GM12878 (cell line): Measurements from ENCODE around the gene EMX1.

ENCODE experiments used
- ATF3 ChIP-seq: IDR thresholded peaks from 2 replicates; pipeline ENCODE4 v1.6.1; 2011; ENCODE audit warnings: low read depth, mild to moderate bottlenecking, low read length, moderate library complexity, borderline replicate concordance; ENCODE audit errors: extremely low read depth
- BACH1 ChIP-seq: fragments of 450-650 bp; IDR thresholded peaks from 2 replicates; pipeline ENCODE4 v1.6.1; 2017; ENCODE audit warnings: mild to moderate bottlenecking, borderline replicate concordance
- CEBPB ChIP-seq, 2 experiments: fragments of 150-350 bp in 1 of 2; IDR thresholded peaks; 2 replicates each; pipeline ENCODE4 v1.6.1; 2012 to 2014; ENCODE audit warnings: low read depth in 2 of 2, low read length in 2 of 2, borderline replicate concordance in 1 of 2, inconsistent platforms in 1 of 2
- FOXK2 ChIP-seq: fragments of 450-650 bp; IDR thresholded peaks from 2 replicates; pipeline ENCODE4 v1.6.1; 2017; ENCODE audit warnings: mild to moderate bottlenecking, moderate library complexity
- JUNB ChIP-seq: IDR thresholded peaks from 2 replicates; pipeline ENCODE4 v1.6.1; 2016; ENCODE audit warnings: antibody characterized with exemption, mild to moderate bottlenecking
- JUND ChIP-seq: IDR thresholded peaks from 2 replicates; pipeline ENCODE4 v1.6.1; 2012; ENCODE audit warnings: low read depth, mild to moderate bottlenecking, low read length, improper control_type of control experiment, moderate library complexity
- KDM1A ChIP-seq: fragments of 200-600 bp; sonication (generic); IDR thresholded peaks from 2 replicates; pipeline ENCODE4 v1.6.1; 2016; ENCODE audit warnings: borderline replicate concordance
- MYC ChIP-seq: IDR thresholded peaks from 2 replicates; pipeline ENCODE4 v1.6.1; 2011; ENCODE audit warnings: mild to moderate bottlenecking, low read length, moderate library complexity, inconsistent platforms; ENCODE audit not compliant: insufficient read depth, insufficient replicate concordance, insufficient read length, severe bottlenecking
- NRF1 ChIP-seq: conservative IDR thresholded peaks from 2 replicates; pipeline ENCODE4 v1.6.1; 2011; ENCODE audit warnings: mild to moderate bottlenecking, low read depth, low read length, improper control_type of control experiment
- POLR2AphosphoS5 ChIP-seq: IDR thresholded peaks from 2 replicates; pipeline ENCODE4 v1.6.1; 2011; ENCODE audit warnings: mild to moderate bottlenecking, low read length, inconsistent platforms
- RAD21 ChIP-seq: IDR thresholded peaks from 2 replicates; pipeline ENCODE4 v1.6.1; 2011; ENCODE audit warnings: mild to moderate bottlenecking, low read depth, low read length, moderate library complexity; ENCODE audit not compliant: insufficient read depth
- RCOR1 ChIP-seq: conservative IDR thresholded peaks from 2 replicates; pipeline ENCODE4 v1.6.1; 2012; ENCODE audit warnings: low read depth, low read length, improper control_type of control experiment
- ZNF274 ChIP-seq: IDR thresholded peaks from one replicate; pipeline ENCODE4 v1.8.0; 2011; ENCODE audit not compliant: insufficient read length, insufficient read depth
- TF ChIP-seq, protein P1 (sequence below), 3 experiments: IDR thresholded peaks in 2 of 3; conservative IDR thresholded peaks in 1 of 3; 2 replicates each; pipeline ENCODE4 v1.5.1; 2011; ENCODE audit warnings: low read depth in 3 of 3, low read length in 3 of 3, mild to moderate bottlenecking in 3 of 3, control low read depth in 2 of 3, moderate library complexity in 2 of 3, inconsistent platforms in 1 of 3, mixed read lengths in 1 of 3; ENCODE audit not compliant: control insufficient read depth in 2 of 3, insufficient read depth in 1 of 3; ENCODE audit errors: extremely low read depth in 1 of 3

- TF ChIP-seq, protein P1, sequence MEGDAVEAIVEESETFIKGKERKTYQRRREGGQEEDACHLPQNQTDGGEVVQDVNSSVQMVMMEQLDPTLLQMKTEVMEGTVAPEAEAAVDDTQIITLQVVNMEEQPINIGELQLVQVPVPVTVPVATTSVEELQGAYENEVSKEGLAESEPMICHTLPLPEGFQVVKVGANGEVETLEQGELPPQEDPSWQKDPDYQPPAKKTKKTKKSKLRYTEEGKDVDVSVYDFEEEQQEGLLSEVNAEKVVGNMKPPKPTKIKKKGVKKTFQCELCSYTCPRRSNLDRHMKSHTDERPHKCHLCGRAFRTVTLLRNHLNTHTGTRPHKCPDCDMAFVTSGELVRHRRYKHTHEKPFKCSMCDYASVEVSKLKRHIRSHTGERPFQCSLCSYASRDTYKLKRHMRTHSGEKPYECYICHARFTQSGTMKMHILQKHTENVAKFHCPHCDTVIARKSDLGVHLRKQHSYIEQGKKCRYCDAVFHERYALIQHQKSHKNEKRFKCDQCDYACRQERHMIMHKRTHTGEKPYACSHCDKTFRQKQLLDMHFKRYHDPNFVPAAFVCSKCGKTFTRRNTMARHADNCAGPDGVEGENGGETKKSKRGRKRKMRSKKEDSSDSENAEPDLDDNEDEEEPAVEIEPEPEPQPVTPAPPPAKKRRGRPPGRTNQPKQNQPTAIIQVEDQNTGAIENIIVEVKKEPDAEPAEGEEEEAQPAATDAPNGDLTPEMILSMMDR (IDR thresholded peaks at IDR 0.05 in 2 of 3, conservative IDR thresholded peaks at IDR 0.05 in 1 of 3; ENCODE audit: control insufficient read depth in 2 of 3, extremely low read depth in 1 of 3, insufficient read depth in 1 of 3, low read depth in 3 of 3, low read length in 3 of 3) = no peak
- TF ChIP-seq JUND = no peak
- TF ChIP-seq NRF1 = no peak
- TF ChIP-seq CEBPB (IDR thresholded peaks at IDR 0.05; ENCODE audit: borderline replicate concordance in 1 of 2, low read depth in 2 of 2, low read length in 2 of 2) = no peak
- TF ChIP-seq MYC = no peak
- TF ChIP-seq POLR2AphosphoS5 = no peak
- TF ChIP-seq FOXK2 = no peak
- no peak for TF ChIP-seq KDM1A
- TF ChIP-seq BACH1 = no peak
- TF ChIP-seq ATF3 = no peak
- TF ChIP-seq JUNB = no peak
- TF ChIP-seq ZNF274 = no peak
- no peak for TF ChIP-seq RCOR1
- no peak for TF ChIP-seq RAD21
These were observed 8.1 kb downstream of the EMX1 start for GRCh38 chr2:72925328-72925943.
